Measurements from ENCODE around the gene PRPF6.
A peak's percentile ranks its signal among the peaks of the same experiment; 100 is the strongest.
"Not testable (repeated sequence)": the region's sequence is repeated elsewhere in the genome, so short reads cannot be mapped to it uniquely, and the experiment has no call there.

The PRPF6 gene

GRCh38 chr20:63974402-63975200 lies 6.3 kb upstream of the PRPF6 start:
- DNase-seq: no peak

GRCh38 chr20:63976511-63976910 lies 4.4 kb upstream of the PRPF6 start:
- not testable (repeated sequence) for DNase-seq

- DNase-seq: no peak
These were observed 3.8 kb upstream of the PRPF6 start for GRCh38 chr20:63976980-63977738.

- peak; percentile 51 for DNase-seq
These were observed 3.1 kb upstream of the PRPF6 start for GRCh38 chr20:63977739-63978276.

GRCh38 chr20:63978319-63979228 lies 2.4 kb upstream of the PRPF6 start:
- DNase-seq: peak; percentile 64

GRCh38 chr20:63979229-63979556 lies 1.7 kb upstream of the PRPF6 start:
- no peak for DNase-seq

- peak; percentile 77 for DNase-seq
These were observed 1.2 kb upstream of the PRPF6 start, which contains the start of gene SAMD10 for GRCh38 chr20:63979557-63980316. SAMD10 (minus strand) TSS chr20:63979642; CDS start chr20:63979467, 175 bp downstream.

- DNase-seq: peak; percentile 45
These were observed 571 bp upstream of the PRPF6 start for GRCh38 chr20:63980317-63980805.

- no peak for DNase-seq
These were observed 2.0 kb downstream of the PRPF6 start for GRCh38 chr20:63982937-63983336.

- no peak for DNase-seq
These were observed 20.0 kb downstream of the PRPF6 start for GRCh38 chr20:64000906-64001305.

- DNase-seq: no peak
These were observed 20.7 kb downstream of the PRPF6 start for GRCh38 chr20:64001607-64002011.

- DNase-seq: no peak
These were observed 23.2 kb downstream of the PRPF6 start for GRCh38 chr20:64003960-64004725.

- DNase-seq: no peak
These were observed 24.5 kb downstream of the PRPF6 start for GRCh38 chr20:64005394-64005793.

GRCh38 chr20:64006490-64006889 lies 25.6 kb downstream of the PRPF6 start:
- no peak for DNase-seq

GRCh38 chr20:64006902-64007301 lies 26.0 kb downstream of the PRPF6 start:
- no peak for DNase-seq

- no peak for DNase-seq
These were observed 29.0 kb downstream of the PRPF6 start for GRCh38 chr20:64009811-64010387.

- no peak for DNase-seq
These were observed 29.8 kb downstream of the PRPF6 start for GRCh38 chr20:64010711-64011237.

- peak; percentile 7 for DNase-seq
These were observed 30.4 kb downstream of the PRPF6 start for GRCh38 chr20:64011366-64011779.

- DNase-seq: peak; percentile 44
These were observed 31.6 kb downstream of the PRPF6 start for GRCh38 chr20:64012385-64013154.

GRCh38 chr20:64015635-64016034 lies 34.7 kb downstream of the PRPF6 start:
- DNase-seq: no peak

All from CD4-positive, alpha-beta T cell treated with Interleukin-10 for 1 hour (primary cell).